Coronary artery (tissue), 2 donors: Measurements from ENCODE around the gene TBC1D9B.
A peak's percentile ranks its signal among the peaks of the same experiment; 100 is the strongest.
"Not testable (repeated sequence)": the region's sequence is repeated elsewhere in the genome, so short reads cannot be mapped to it uniquely, and the experiment has no call there.

Source experiments
- DNase-seq: peaks from one replicate; pipeline ENCODE4 v3.0.0-alpha.2; 2017; ENCODE audit warnings: low spot score
- H3K27ac ChIP-seq, 2 donors: fragments of 200-600 bp; sonication (generic); one replicate each; pipeline ENCODE4 v1.5.1; 2016 to 2019
- H3K4me3 ChIP-seq: fragments of 200-600 bp; sonication (generic); 2 replicates; pipeline ENCODE4 v1.5.1; 2016; ENCODE audit warnings: mild to moderate bottlenecking, moderate library complexity
- CTCF ChIP-seq: fragments of 200-600 bp; sonication (generic); IDR thresholded peaks from one replicate; pipeline ENCODE4 v1.5.1; 2019; ENCODE audit warnings: antibody characterized with exemption

TBC1D9B gene

DNA sequence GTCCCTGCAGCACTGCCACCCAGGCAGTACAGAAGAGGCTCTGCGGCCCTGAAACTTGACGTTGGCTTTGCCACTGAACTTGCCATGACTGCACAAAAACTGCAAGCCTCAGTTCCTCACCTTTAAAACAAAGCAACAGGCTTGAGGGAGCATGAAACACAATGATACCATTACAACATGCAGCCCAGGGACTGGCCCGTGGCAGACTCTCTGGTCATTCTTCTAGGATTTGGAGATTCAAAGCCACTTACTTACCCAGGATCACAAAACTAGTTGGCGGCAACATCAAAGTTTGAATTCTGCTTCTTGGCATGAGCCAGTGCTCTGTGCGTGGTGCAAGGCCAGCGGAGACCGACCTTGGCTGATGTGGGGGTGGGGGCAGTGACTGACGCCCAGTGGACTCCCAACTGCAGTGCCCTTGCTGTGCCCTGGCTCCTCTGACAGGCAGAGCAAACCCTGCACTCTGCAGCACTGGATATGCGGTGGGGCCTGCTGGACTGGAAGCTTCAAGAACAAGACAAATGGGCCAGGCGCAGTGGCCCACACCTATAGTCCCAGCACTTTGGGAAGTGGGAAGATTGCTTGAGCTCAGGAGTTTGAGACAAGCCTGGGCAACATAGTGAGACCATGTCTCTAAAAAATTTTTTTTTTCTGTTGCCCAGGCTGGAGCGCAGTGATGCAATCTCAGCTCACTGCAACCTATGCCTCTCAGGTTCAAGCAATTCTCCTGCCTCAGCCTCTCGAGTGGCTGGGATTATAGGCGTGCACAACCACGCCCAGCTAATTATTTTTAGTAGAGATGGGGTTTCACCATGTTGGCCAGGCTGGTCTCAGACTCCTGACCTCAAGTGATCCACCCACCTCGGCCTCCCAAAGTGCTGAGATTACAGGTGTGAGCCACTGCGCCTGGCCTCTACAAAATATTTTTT is 68.1 kb downstream of the TBC1D9B start:
- TF ChIP-seq CTCF = no peak
- no peak overlapping the region for H3K27ac ChIP-seq
- H3K4me3 ChIP-seq = no peak overlapping the region
- DNase-seq = no peak

GRCh38 chr5:179837076-179838011 is 70.4 kb downstream of the TBC1D9B start:
- DNase-seq = no peak
- no peak overlapping the region for H3K27ac ChIP-seq

GRCh38 chr5:179836225-179837019 is 71.3 kb downstream of the TBC1D9B start:
- no peak for DNase-seq
- TF ChIP-seq CTCF = no peak
- Histone ChIP-seq H3K4me3 (no peak overlapping the region), H3K27ac (no peak overlapping the region)

More at GRCh38 chr5:179837076-179838011, 70.4 kb downstream of the TBC1D9B start:
- H3K4me3 ChIP-seq = no peak overlapping the region
- TF ChIP-seq CTCF = no peak

GRCh38 chr5:179834871-179835270 is 72.8 kb downstream of the TBC1D9B start:
- H3K4me3 ChIP-seq, DNase-seq, H3K27ac ChIP-seq: not testable (repeated sequence)

- Histone ChIP-seq H3K27ac (peak overlapping the region in 1 of 2 donors; percentile 16), H3K4me3 (no peak overlapping the region)
- DNase-seq = no peak
- TF ChIP-seq CTCF = no peak
Observed at GRCh38 chr5:179834120-179834519, 73.6 kb downstream of the TBC1D9B start.

GRCh38 chr5:179833709-179834070 is 74.0 kb downstream of the TBC1D9B start:
- Histone ChIP-seq H3K27ac (no peak overlapping the region), H3K4me3 (no peak overlapping the region)
- no peak for TF ChIP-seq CTCF
- no peak for DNase-seq
